Transverse colon (tissue), 4 donors: ENCODE data around the gene ZNF619. TPM values are rescaled to one million over a fixed set of nuclear protein-coding genes. Genes with fewer than 3 reads are reported as not detected.
A peak's percentile ranks its signal among the peaks of the same experiment; 100 is the strongest.

Experiments used
- DNase-seq: peaks from one replicate; pipeline ENCODE4 v3.0.0-alpha.2; 2019
- H3K27ac ChIP-seq, 4 donors: fragments of 200-600 bp; sonication (generic); 2 replicates each; pipeline ENCODE4 v1.5.1; 2016 to 2018; ENCODE audit warnings: inconsistent platforms in 4 of 4
- H3K27me3 ChIP-seq: fragments of 200-600 bp; sonication (generic); 2 replicates; pipeline ENCODE4 v1.5.1; 2017; ENCODE audit warnings: inconsistent platforms
- H3K36me3 ChIP-seq, 4 donors: fragments of 200-600 bp; sonication (generic); 2 replicates each; pipeline ENCODE4 v1.5.1; 2017 to 2019; ENCODE audit warnings: inconsistent platforms in 4 of 4
- H3K4me1 ChIP-seq, 4 donors: fragments of 200-600 bp; sonication (generic); 2 replicates each; pipeline ENCODE4 v1.5.1; 2017 to 2020; ENCODE audit warnings: inconsistent platforms in 4 of 4
- H3K4me3 ChIP-seq, 4 donors: fragments of 200-600 bp; sonication (generic); 1 replicate in 1 of 4; 2 replicates in 3 of 4; pipeline versions ENCODE4 v1.5.1 to v1.6.1; 2017 to 2019; ENCODE audit warnings: inconsistent platforms in 4 of 4
- H3K9me3 ChIP-seq, 2 donors: fragments of 200-600 bp; sonication (generic); 2 replicates each; pipeline ENCODE4 v1.5.1; 2017 to 2019; ENCODE audit warnings: inconsistent platforms in 2 of 2
- EP300 ChIP-seq: sonication (generic); formaldehyde crosslinking; IDR thresholded peaks from one replicate; pipeline ENCODE4 v1.6.1; 2017; ENCODE audit warnings: antibody characterized with exemption, low read depth
- POLR2A ChIP-seq: fragments of 450-650 bp; IDR thresholded peaks from one replicate; pipeline ENCODE4 v1.6.1; 2016; ENCODE audit warnings: antibody characterized with exemption, mild to moderate bottlenecking, moderate library complexity
- POLR2AphosphoS5 ChIP-seq, 3 donors: sonication (generic); formaldehyde crosslinking; IDR thresholded peaks; one replicate each; pipeline ENCODE4 v1.6.1; 2016; ENCODE audit warnings: antibody characterized with exemption in 3 of 3
- whole genome bisulfite sequencing, 2 donors: methylation state at CpG; one replicate each; pipeline ENCODE4 v1.1.5; 2018; ENCODE audit warnings: low coverage in 1 of 2; 5-methylcytosine and 5-hydroxymethylcytosine counted together
- in situ Hi-C, 4 donors: fragments of 200-750 bp; cut with MboI; loops; one replicate each; pipeline versions ENCODE4 v1.15.0 to v1.15.1; 2017; ENCODE audit warnings: low sequenced_read_pairs in 3 of 4, low pct_ligation_motif_present in 1 of 4, low pct_unique_long_range_greater_than_20kb in 1 of 4
- intact Hi-C: fragments of 100-400 bp; cut with DNase I; formaldehyde crosslinking; loops from one replicate; pipeline ENCODE4 v1.15.1; 2023; ENCODE audit warnings: low total_unique reads
- total RNA-seq, 4 donors: library from RNA; depleted of rRNA; stranded (reverse); fragments of >200 nt; gene quantifications; one replicate each; pipeline ENCODE4 v1.1.0, GENCODE V29; 2016
- TF ChIP-seq, protein P1 (sequence below), 5 experiments: fragments of 200-600 bp in 3 of 5; fragments of 450-650 bp in 2 of 5; sonication (generic) in 3 of 5; IDR thresholded peaks; 1 replicate in 2 of 5; 2 replicates in 3 of 5; pipeline ENCODE4 v1.5.1; 2016 to 2017; ENCODE audit warnings: antibody characterized with exemption in 5 of 5, inconsistent platforms in 3 of 5, mild to moderate bottlenecking in 2 of 5, moderate library complexity in 1 of 5

Gene ZNF619
- total RNA-seq, 4 donors from 2014 or later = 2.0 to 7.9 (median 4.8) TPM

DNA sequence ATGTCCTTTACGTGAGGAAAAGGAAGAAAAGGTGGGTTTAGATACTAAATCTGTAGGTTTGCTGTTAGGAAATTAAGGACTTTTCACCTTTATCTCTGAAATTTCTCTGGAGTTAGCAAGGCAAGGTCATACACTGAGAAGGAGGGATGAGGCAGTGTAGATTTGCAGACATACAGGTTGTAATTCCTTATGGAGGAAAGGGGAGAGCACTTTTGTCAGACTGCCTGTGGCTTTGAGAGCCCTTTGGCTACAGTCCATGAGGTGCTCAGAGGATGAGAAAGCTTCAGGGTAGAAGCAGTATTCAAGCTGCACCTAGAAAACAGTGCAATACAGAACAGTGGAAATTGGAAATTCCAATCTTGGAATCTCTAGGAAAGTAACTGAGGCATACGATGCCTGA is 11.5 kb upstream of the ZNF619 start:
- Histone ChIP-seq H3K4me3 (no peak overlapping the region), H3K27ac (no peak overlapping the region), H3K27me3 (no peaks in the 10 kb centered on the region), H3K9me3 (no peaks in the 10 kb centered on the region), H3K36me3 (peaks cover 0 to 35% (median 16%) of the 10 kb centered on the region in 4 donors), H3K4me1 (no peaks in the 10 kb centered on the region)
- WGBS, 2 donors = 70 to 82% methylated on average over 1 to 2 of the region's 2 CpGs
- intact Hi-C loops (no loop called here), in situ Hi-C loops (loop anchor here in 1 of 4 donors (10.0 kb wide), 1 partner anchor 59 kb away; the partner anchor contains the start of gene ZNF621)
- TF ChIP-seq EP300 (no peak), POLR2AphosphoS5 (IDR thresholded peaks at IDR 0.05) (no peak)
- DNase-seq = no peak

DNA sequence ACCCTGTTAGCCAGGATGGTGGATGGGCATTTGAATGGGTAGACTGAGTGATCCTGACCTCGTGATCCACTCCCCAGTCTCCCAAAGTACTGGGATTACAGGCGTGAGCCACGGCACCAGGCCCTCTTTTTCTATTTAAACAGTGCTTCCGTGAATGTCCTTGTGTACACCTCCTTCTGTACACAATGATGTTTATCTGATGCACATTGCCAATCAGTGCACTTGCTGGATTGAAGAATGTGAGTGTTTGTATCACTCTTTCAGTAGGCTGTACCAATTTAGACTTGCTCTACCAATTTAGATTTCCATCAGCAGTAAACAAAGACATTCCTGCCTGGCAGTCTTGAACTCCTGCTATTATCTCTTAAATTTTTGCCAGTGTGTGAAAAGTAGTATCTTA is 8.9 kb upstream of the ZNF619 start:
- no peak for DNase-seq
- in situ Hi-C loops = loop anchor here in 1 of 4 donors (10.0 kb wide), 1 partner anchor 57 kb away; the partner anchor contains the start of gene ZNF621
- TF ChIP-seq EP300 (no peak), POLR2AphosphoS5 (IDR thresholded peaks at IDR 0.05) (no peak), POLR2A (no peak)
- TF ChIP-seq, protein P1, sequence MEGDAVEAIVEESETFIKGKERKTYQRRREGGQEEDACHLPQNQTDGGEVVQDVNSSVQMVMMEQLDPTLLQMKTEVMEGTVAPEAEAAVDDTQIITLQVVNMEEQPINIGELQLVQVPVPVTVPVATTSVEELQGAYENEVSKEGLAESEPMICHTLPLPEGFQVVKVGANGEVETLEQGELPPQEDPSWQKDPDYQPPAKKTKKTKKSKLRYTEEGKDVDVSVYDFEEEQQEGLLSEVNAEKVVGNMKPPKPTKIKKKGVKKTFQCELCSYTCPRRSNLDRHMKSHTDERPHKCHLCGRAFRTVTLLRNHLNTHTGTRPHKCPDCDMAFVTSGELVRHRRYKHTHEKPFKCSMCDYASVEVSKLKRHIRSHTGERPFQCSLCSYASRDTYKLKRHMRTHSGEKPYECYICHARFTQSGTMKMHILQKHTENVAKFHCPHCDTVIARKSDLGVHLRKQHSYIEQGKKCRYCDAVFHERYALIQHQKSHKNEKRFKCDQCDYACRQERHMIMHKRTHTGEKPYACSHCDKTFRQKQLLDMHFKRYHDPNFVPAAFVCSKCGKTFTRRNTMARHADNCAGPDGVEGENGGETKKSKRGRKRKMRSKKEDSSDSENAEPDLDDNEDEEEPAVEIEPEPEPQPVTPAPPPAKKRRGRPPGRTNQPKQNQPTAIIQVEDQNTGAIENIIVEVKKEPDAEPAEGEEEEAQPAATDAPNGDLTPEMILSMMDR (IDR thresholded peaks at IDR 0.05) = no peak
- Histone ChIP-seq H3K4me1 (no peaks in the 10 kb centered on the region), H3K27me3 (no peaks in the 10 kb centered on the region), H3K4me3 (no peak overlapping the region), H3K36me3 (peaks cover 0 to 11% (median 5%) of the 10 kb centered on the region in 4 donors), H3K9me3 (no peaks in the 10 kb centered on the region), H3K27ac (no peak overlapping the region)
- WGBS, 2 donors = 55 to 67% methylated on average over 2 to 4 of the region's 4 CpGs
- intact Hi-C loops = no loop called here

DNA sequence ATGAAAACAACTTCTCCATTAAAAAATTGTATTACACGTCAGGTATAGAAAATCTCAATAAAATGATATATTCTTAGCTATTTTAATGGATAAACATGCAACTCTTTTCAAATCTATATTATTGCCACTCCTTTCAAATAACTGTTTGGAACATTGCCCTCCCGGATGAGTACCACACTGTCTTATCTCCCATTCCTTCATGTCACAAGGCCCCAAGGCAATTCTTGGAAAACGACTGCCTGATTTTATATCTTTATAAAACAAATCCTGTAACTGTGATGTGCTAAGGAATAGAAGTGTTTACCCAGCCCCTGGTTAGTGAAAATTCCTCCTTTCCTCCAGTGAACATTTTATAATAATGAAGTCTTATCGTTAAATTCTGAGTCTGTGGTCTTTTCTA is 6.2 kb upstream of the ZNF619 start:
- no peak for TF ChIP-seq POLR2AphosphoS5 (IDR thresholded peaks at IDR 0.05)
- TF ChIP-seq POLR2A = no peak
- TF ChIP-seq, protein P1 (IDR thresholded peaks at IDR 0.05) = no peak
- no peak for TF ChIP-seq EP300
- Histone ChIP-seq H3K4me3 (no peak overlapping the region), H3K36me3 (no peaks in the 10 kb centered on the region), H3K4me1 (no peaks in the 10 kb centered on the region), H3K27me3 (no peaks in the 10 kb centered on the region), H3K9me3 (no peaks in the 10 kb centered on the region), H3K27ac (no peak overlapping the region)
- DNase-seq = no peak
- 76 to 88% methylated on average over 4 of the region's 4 CpGs for WGBS, 2 donors
- intact Hi-C loops (no loop called here), in situ Hi-C loops (no loop called here)

DNA sequence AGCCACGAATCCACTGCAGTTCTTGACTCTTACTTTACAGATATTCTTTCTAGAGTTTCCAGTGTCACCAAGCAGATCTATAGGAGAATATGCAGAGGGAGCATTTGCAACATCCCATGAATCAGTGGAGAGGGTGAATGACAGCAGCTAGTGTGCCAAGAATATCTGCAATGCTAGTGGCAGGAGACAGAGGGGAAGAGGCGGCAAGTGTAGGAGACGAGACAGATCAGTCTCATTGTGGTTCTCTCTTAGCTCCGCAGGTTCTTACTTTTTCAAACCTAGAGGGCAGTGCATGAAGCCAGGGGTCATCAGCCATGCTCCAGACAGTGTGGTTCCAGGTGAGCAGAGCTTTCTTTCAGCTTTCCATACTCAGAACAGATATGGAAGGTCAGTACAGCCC is 744 bp downstream of the ZNF619 start:
- DNase-seq = no peak
- H3K36me3 ChIP-seq = peaks cover 0 to 12% (median 3%) of the 10 kb centered on the region in 4 donors
- peaks cover 0 to 14% (median 8%) of the 10 kb centered on the region in 4 donors for H3K4me1 ChIP-seq
- TF ChIP-seq, protein P1 (IDR thresholded peaks at IDR 0.05) = no peak
- TF ChIP-seq POLR2A (no peak), EP300 (no peak), POLR2AphosphoS5 (IDR thresholded peaks at IDR 0.05) (no peak)
- H3K4me3 ChIP-seq = peak overlapping the region in 3 of 4 donors; percentile 62 to 95 (median 93)
- intact Hi-C loops = no loop called here
- no peaks in the 10 kb centered on the region for H3K9me3 ChIP-seq
- in situ Hi-C loops = no loop called here
- H3K27me3 ChIP-seq = no peaks in the 10 kb centered on the region
- peak overlapping the region in 2 of 4 donors; percentile 83 to 84 for H3K27ac ChIP-seq
- 0 to 42% methylated on average over 1 to 4 of the region's 4 CpGs for WGBS, 2 donors

DNA sequence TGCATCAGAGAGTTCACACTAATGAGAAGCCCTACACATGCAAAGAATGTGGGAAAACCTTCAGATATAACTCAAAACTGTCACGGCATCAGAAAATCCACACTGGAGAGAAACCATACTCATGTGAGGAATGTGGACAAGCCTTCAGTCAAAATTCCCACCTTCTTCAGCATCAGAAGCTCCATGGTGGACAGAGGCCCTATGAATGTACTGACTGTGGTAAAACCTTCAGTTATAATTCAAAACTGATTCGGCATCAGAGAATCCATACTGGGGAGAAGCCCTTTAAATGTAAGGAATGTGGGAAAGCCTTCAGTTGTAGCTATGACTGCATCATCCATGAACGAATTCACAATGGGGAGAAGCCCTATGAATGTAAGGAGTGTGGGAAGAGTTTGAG is 10.2 kb downstream of the ZNF619 start:
- WGBS, 2 donors = 96 to 100% methylated on average over 1 to 3 of the region's 3 CpGs
- in situ Hi-C loops (no loop called here), intact Hi-C loops (no loop called here)
- no peak overlapping the region for H3K27ac ChIP-seq
- peaks cover 13 to 22% of the 10 kb centered on the region in 2 donors for H3K9me3 ChIP-seq
- no peak for TF ChIP-seq POLR2AphosphoS5 (IDR thresholded peaks at IDR 0.05)
- TF ChIP-seq EP300 = no peak
- TF ChIP-seq POLR2A = no peak
- TF ChIP-seq, protein P1 (IDR thresholded peaks at IDR 0.05) = no peak
- H3K4me1 ChIP-seq = no peaks in the 10 kb centered on the region
- DNase-seq = no peak
- H3K36me3 ChIP-seq = peaks cover 0 to 40% (median 19%) of the 10 kb centered on the region in 4 donors
- no peaks in the 10 kb centered on the region for H3K27me3 ChIP-seq
- no peak overlapping the region for H3K4me3 ChIP-seq
